ENCODE results near the gene SNAPC3. TPM values are rescaled to one million over a fixed set of nuclear protein-coding genes. Genes with fewer than 3 reads are reported as not detected.
A peak's percentile ranks its signal among the peaks of the same experiment; 100 is the strongest.
"Not testable (repeated sequence)": the region's sequence is repeated elsewhere in the genome, so short reads cannot be mapped to it uniquely, and the experiment has no call there.

Gene SNAPC3
- total RNA-seq, 2 donors from 2014 or later = 24.2 to 61.9 TPM

DNA sequence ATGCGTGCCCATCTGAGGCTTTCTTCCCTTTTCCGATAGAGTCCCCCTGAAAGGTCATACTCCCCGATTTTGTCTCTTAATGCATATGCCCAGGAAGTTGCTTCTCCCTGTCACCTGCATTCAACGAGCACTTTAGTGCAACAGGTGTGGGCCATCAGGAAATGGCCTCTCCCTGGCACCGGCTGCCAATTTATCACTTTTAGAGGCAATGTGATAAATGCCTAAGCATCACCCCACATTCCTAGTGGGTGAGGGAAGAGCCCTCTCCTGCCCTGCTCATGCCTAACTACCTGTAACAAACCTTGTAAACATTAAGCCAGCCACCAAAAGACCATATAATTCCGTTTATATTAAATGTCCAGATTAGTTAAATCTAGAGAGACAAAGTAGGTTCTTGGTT is 1.1 kb upstream of the SNAPC3 start:
- no peak for TF ChIP-seq POLR2AphosphoS5 (IDR thresholded peaks at IDR 0.05)
- no peak for TF ChIP-seq CTCF (IDR thresholded peaks at IDR 0.05)
- no peak for TF ChIP-seq POLR2A (IDR thresholded peaks at IDR 0.05)
- Histone ChIP-seq H3K27me3 (replicated peaks; ENCODE audit: insufficient read depth) (no peaks in the 10 kb centered on the region), H3K4me1 (replicated peaks) (no peaks in the 10 kb centered on the region), H3K27ac (no peak overlapping the region), H3K9me3 (no peaks in the 10 kb centered on the region), H3K4me3 (no peak overlapping the region), H3K36me3 (no peaks in the 10 kb centered on the region)
- intact Hi-C loops (cut with DNase I) = loop anchor here (5.0 kb wide), 2 partner anchors 91 to 131 kb away; partner anchors contain the start of genes CCDC171 and PSIP1
- no peak for DNase-seq (ENCODE audit: low spot score)
- WGBS = 83% methylated on average over 6 of the region's 6 CpGs

DNA sequence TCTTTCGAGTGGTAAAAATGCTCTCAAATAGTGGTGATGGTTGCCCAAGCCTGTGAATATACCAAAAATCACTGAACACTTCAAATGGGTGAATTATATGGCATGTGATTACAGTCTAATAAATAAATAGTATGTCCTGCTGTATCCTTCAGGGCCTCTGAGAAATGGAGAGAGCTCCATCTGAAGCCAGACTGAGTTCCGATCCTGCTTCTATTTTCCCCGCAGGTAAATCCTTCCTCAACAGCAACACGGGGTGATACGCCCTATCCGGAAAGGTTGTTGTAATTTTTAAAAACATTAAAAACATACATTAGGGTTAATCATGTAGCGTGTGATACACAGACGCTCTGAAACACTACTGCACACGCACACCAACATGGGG is 695 bp upstream of the SNAPC3 start:
- TF ChIP-seq POLR2AphosphoS5 (IDR thresholded peaks at IDR 0.05) (no peak), POLR2A (IDR thresholded peaks at IDR 0.05) (no peak), CTCF (IDR thresholded peaks at IDR 0.05) (no peak)
- Histone ChIP-seq H3K27ac (peak overlapping the region; percentile 88), H3K36me3 (no peaks in the 10 kb centered on the region), H3K4me3 (peak overlapping the region; percentile 68 to 82), H3K9me3 (no peaks in the 10 kb centered on the region), H3K27me3 (replicated peaks; ENCODE audit: insufficient read depth) (no peaks in the 10 kb centered on the region), H3K4me1 (replicated peaks) (no peaks in the 10 kb centered on the region)
- DNase-seq (ENCODE audit: low spot score) = no peak
- WGBS = 47% methylated on average over 9 of the region's 9 CpGs
- intact Hi-C loops (cut with DNase I) = loop anchor here (2.0 to 5.0 kb wide), 3 partner anchors 90 to 130 kb away; partner anchors contain the start of genes CCDC171, PSIP1 and TTC39B

- peak overlapping the region; percentile 88 for H3K27ac ChIP-seq
- intact Hi-C loops (cut with DNase I) = loop anchor here (2.0 to 5.0 kb wide), 3 partner anchors 89 to 129 kb away; partner anchors contain the start of genes CCDC171, PSIP1 and TTC39B
- H3K9me3 ChIP-seq = no peaks in the 10 kb centered on the region
- WGBS = 2% methylated on average over 18 of the region's 18 CpGs
- TF ChIP-seq CTCF (IDR thresholded peaks at IDR 0.05) (no peak), POLR2A (IDR thresholded peaks at IDR 0.05) (no peak), POLR2AphosphoS5 (IDR thresholded peaks at IDR 0.05) (no peak)
- no peaks in the 10 kb centered on the region for H3K4me1 ChIP-seq (replicated peaks)
- peak overlapping the region; percentile 68 to 82 for H3K4me3 ChIP-seq
- H3K27me3 ChIP-seq (replicated peaks; ENCODE audit: insufficient read depth) = no peaks in the 10 kb centered on the region
- no peaks in the 10 kb centered on the region for H3K36me3 ChIP-seq
- DNase-seq (ENCODE audit: low spot score) = no peak
Measured at GRCh38 chr9:15423231-15423985, 732 bp downstream of the SNAPC3 start.

- Histone ChIP-seq H3K4me3 (no peak overlapping the region), H3K27me3 (replicated peaks; ENCODE audit: insufficient read depth) (no peaks in the 10 kb centered on the region), H3K4me1 (replicated peaks) (no peaks in the 10 kb centered on the region), H3K36me3 (no peaks in the 10 kb centered on the region), H3K27ac (no peak overlapping the region), H3K9me3 (no peaks in the 10 kb centered on the region)
- 92% methylated on average over 8 of the region's 8 CpGs for WGBS
- intact Hi-C loops (cut with DNase I) = no loop called here
- TF ChIP-seq POLR2A (IDR thresholded peaks at IDR 0.05) (no peak), POLR2AphosphoS5 (IDR thresholded peaks at IDR 0.05) (no peak), CTCF (IDR thresholded peaks at IDR 0.05) (no peak)
- DNase-seq (ENCODE audit: low spot score) = no peak
Measured at GRCh38 chr9:15426019-15426418, 3.3 kb downstream of the SNAPC3 start.

DNA sequence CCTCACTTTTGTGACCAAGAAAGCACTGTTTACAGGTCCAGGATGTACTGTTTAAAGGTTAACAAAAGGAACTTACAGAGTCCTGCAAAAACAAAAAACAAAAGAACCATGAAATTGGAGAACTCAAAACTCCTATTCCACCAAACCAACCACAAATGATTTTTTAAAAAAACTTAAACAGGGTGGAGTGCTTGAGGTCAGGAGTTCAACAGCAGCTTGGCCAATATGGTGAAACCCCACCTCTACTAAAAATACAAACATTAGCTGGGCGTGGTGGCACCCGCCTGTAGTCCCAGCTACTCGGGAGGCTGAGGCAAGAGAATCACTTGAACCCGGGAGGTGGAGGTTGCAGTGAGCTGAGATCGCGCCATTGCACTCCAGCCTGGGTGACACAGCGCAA is 5.0 kb downstream of the SNAPC3 start:
- H3K27ac ChIP-seq; H3K27me3 ChIP-seq (replicated peaks; ENCODE audit: insufficient read depth); H3K9me3 ChIP-seq; H3K4me1 ChIP-seq (replicated peaks); intact Hi-C loops (cut with DNase I); H3K36me3 ChIP-seq; H3K4me3 ChIP-seq; DNase-seq (ENCODE audit: low spot score): not testable (repeated sequence)
- 94% methylated on average over 7 of the region's 7 CpGs for WGBS
